ENCODE measurements around the gene ZNF407. TPM values are rescaled to one million over a fixed set of nuclear protein-coding genes. Genes with fewer than 3 reads are reported as not detected.
A peak's percentile ranks its signal among the peaks of the same experiment; 100 is the strongest.

ZNF407 gene
- total and polyA plus RNA-seq, 3 donors from 2014 or later: 10.9 to 35.9 (median 30.8) TPM

GRCh38 chr18:75073654-75074053, 476.0 kb downstream of the ZNF407 start:
- Histone ChIP-seq H3K36me3 (ENCODE audit: low read depth, missing control alignments) (no peaks in the 10 kb centered on the region), H3K9me3 (no peaks in the 10 kb centered on the region), H3K4me1 (no peaks in the 10 kb centered on the region), H3K27ac (no peak overlapping the region), H3K4me3 (no peak overlapping the region), H3K27me3 (no peaks in the 10 kb centered on the region)
- peak; percentile 9 for DNase-seq
- intact Hi-C loops (cut with DNase I; ENCODE audit: low total_unique reads): no loop called here
- 92 to 98% methylated on average over 4 to 9 of the region's 9 CpGs for WGBS, 2 donors
- TF ChIP-seq POLR2A (IDR thresholded peaks at IDR 0.05) (no peak), CTCF (IDR thresholded peaks at IDR 0.05) (no peak)

GRCh38 chr18:75074196-75075015, 476.7 kb downstream of the ZNF407 start:
- 87 to 90% methylated on average over 11 to 13 of the region's 13 CpGs for WGBS, 2 donors
- no peaks in the 10 kb centered on the region for H3K4me1 ChIP-seq
- TF ChIP-seq CTCF (IDR thresholded peaks at IDR 0.05): no peak
- TF ChIP-seq POLR2A (IDR thresholded peaks at IDR 0.05): no peak
- no peak overlapping the region for H3K27ac ChIP-seq
- peak; percentile 5 for DNase-seq
- H3K36me3 ChIP-seq (ENCODE audit: low read depth, missing control alignments): no peaks in the 10 kb centered on the region
- H3K4me3 ChIP-seq: no peak overlapping the region
- H3K27me3 ChIP-seq: no peaks in the 10 kb centered on the region
- intact Hi-C loops (cut with DNase I; ENCODE audit: low total_unique reads): no loop called here
- no peaks in the 10 kb centered on the region for H3K9me3 ChIP-seq

DNA sequence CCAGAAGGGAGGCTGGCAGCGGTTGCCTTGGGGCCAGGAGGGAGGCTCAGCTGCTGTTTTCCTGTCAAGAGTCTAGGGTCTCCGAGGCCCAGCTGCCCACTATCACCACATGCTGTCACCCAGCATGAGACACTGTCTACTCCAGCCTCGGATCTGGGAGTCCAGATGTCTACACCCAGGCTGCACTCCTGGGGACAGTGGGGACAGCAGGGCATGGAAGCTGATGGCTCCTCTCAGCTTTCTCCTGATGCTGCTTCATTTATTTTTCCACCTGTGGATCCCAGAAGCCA, 477.3 kb downstream of the ZNF407 start:
- Histone ChIP-seq H3K27ac (no peak overlapping the region), H3K27me3 (no peaks in the 10 kb centered on the region), H3K9me3 (no peaks in the 10 kb centered on the region), H3K36me3 (ENCODE audit: low read depth, missing control alignments) (no peaks in the 10 kb centered on the region), H3K4me1 (no peaks in the 10 kb centered on the region), H3K4me3 (no peak overlapping the region)
- no peak for DNase-seq
- no peak for TF ChIP-seq POLR2A (IDR thresholded peaks at IDR 0.05)
- no peak for TF ChIP-seq CTCF (IDR thresholded peaks at IDR 0.05)
- intact Hi-C loops (cut with DNase I; ENCODE audit: low total_unique reads): no loop called here
- WGBS, 2 donors: 91 to 93% methylated on average over 3 of the region's 3 CpGs

DNA sequence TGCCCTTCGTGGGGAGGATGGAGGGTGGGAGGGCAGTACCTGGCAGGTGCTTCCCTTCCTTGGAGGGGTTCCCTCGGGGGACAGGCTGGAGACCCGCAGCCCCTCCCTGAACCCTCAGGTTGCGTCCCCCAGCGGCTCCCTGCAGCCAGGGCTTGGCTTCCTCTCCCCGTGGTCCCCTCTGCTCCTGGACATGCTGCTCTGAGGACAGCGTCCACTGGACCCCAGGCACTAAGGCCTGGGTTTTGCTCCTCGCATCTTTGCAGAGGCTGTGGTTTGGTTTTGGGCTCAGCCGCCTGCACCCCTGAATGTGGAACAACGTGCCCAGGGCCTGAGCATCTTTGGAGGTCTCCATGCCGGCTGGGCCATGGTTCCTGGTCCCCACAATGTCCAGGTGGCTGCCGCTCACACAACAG, 477.8 kb downstream of the ZNF407 start:
- intact Hi-C loops (cut with DNase I; ENCODE audit: low total_unique reads): no loop called here
- DNase-seq: peak; percentile 8

More for the DNA sequence above, 477.8 kb downstream of the ZNF407 start:
- 89 to 97% methylated on average over 8 to 12 of the region's 12 CpGs for WGBS, 2 donors
- Histone ChIP-seq H3K4me1 (no peaks in the 10 kb centered on the region), H3K27ac (no peak overlapping the region), H3K9me3 (no peaks in the 10 kb centered on the region), H3K36me3 (ENCODE audit: low read depth, missing control alignments) (no peaks in the 10 kb centered on the region), H3K27me3 (no peaks in the 10 kb centered on the region), H3K4me3 (no peak overlapping the region)
- TF ChIP-seq CTCF (IDR thresholded peaks at IDR 0.05): no peak
- no peak for TF ChIP-seq POLR2A (IDR thresholded peaks at IDR 0.05)

Data from testis (tissue), 3 donors.